Natural killer cell treated with Interleukin-12 subunit alpha and Interleukin-12 subunit beta and Interleukin-15 and Interleukin-18, amount 100 ng/mL, for 72 hours (primary cell): ENCODE data around the gene CLEC12A. TPM values are rescaled to one million over a fixed set of nuclear protein-coding genes. Genes with fewer than 3 reads are reported as not detected.
"Not testable (repeated sequence)": the region's sequence is repeated elsewhere in the genome, so short reads cannot be mapped to it uniquely, and the experiment has no call there.

Experiments used
- ATAC-seq, 2 donors: fragments of 150-1000 bp; cut with Tn5 transposase in 1 of 2; sonication (Bioruptor Pico), chemical (Tn5 transposase) in 1 of 2; 2 replicates each; pipeline ENCODE4 v1.10.0; 2021
- DNase-seq: peaks from one replicate; pipeline ENCODE4 v3.0.0; 2022; ENCODE audit warnings: low spot score
- H3K27ac Mint-ChIP-seq, 2 donors: 1 replicate in 1 of 2; 2 replicates in 1 of 2; pipeline ENCODE4 v1.8.0; 2022; ENCODE audit warnings: mixed read lengths in 2 of 2, mild to moderate bottlenecking in 1 of 2, moderate library complexity in 1 of 2
- H3K27me3 Mint-ChIP-seq, 2 donors: 1 replicate in 1 of 2; 2 replicates in 1 of 2; pipeline ENCODE4 v1.8.0; 2022; ENCODE audit warnings: mixed read lengths in 2 of 2
- H3K36me3 Mint-ChIP-seq: one replicate; pipeline ENCODE4 v1.8.0; 2022; ENCODE audit warnings: mixed read lengths
- H3K4me1 Mint-ChIP-seq, 2 donors: 1 replicate in 1 of 2; 2 replicates in 1 of 2; pipeline ENCODE4 v1.8.0; 2022; ENCODE audit warnings: low read depth in 2 of 2, mixed read lengths in 2 of 2, mild to moderate bottlenecking in 1 of 2
- H3K4me3 Mint-ChIP-seq: one replicate; pipeline ENCODE4 v1.8.0; 2022; ENCODE audit warnings: mixed read lengths
- H3K9me3 Mint-ChIP-seq: 2 replicates; pipeline ENCODE4 v1.8.0; 2022; ENCODE audit warnings: mixed read lengths
- total RNA-seq, 2 donors: library from RNA; stranded (reverse); gene quantifications; one replicate each; pipeline ENCODE4 v1.2.3, GENCODE V29; 2022

Gene CLEC12A
- total RNA-seq, 2 donors from 2014 or later = 2.0 to 4.8 TPM

DNA sequence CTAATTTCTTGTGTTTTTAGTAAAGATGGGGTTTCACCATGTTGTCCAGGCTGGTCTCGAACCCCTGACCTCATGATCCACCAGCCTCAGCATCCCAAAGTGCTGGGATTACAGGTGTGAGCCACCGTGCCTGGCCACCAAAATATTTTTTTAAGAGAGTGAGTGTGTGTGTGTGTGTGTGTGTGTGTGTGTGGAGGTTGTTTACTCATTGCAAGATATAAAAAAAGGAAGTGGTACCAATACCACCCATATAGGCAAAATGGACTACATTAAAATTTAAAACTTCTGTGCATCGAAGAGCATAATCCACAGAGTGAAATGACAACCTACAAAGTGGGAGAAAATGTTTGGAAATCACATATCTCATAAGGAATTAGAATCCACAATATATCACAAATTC, 23.5 kb upstream of the CLEC12A start:
- DNase-seq (no peak), ATAC-seq (no peak)
- H3K27ac Mint-ChIP-seq = peak overlapping the region; percentile 73 to 82
- H3K27me3 Mint-ChIP-seq = no peaks in the 10 kb centered on the region
- H3K4me1 Mint-ChIP-seq = peaks cover 42 to 50% of the 10 kb centered on the region in 2 donors
- peaks cover 3% of the 10 kb centered on the region for H3K9me3 Mint-ChIP-seq
- H3K4me3 Mint-ChIP-seq = peak overlapping the region; percentile 44
- H3K36me3 Mint-ChIP-seq = no peaks in the 10 kb centered on the region

DNA sequence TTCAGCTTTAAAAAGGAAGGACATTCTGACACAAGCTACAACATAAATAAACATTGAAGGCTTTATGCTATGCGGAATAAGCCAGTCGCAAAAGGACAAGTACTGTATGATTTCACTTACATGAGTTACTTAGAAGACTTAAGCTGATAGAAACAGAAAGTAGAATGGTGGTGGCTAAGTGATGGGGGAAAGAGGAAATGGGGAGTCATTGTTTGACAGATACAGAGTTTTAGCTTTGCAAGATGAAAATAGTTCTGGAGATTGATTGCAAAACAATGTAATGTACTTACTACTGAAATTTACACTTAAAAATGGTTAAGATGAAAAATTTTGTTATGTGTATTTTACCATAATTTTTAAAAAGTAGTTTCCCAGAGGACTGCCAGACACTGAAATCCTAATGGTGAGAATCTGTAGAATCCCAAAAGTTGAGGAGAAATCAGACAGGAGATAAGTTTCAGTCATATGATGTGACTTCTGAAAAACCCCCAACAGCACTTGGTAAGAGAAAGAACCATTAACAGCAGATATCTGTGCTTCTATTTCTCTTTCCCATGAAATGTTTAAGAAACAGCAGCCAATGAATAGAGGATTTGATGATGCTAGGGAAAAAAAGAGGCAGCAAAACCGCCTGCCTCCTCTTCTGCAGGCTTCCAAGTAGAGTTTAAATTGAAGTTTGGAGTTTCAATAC, 22.5 kb upstream of the CLEC12A start:
- Mint-ChIP-seq H3K27me3 (no peaks in the 10 kb centered on the region), H3K27ac (peak overlapping the region; percentile 73 to 82), H3K4me3 (peak overlapping the region; percentile 44), H3K36me3 (no peaks in the 10 kb centered on the region), H3K9me3 (peaks cover 3% of the 10 kb centered on the region), H3K4me1 (peaks cover 38 to 50% of the 10 kb centered on the region in 2 donors)
- DNase-seq (no peak), ATAC-seq (peak; percentile 93 to 94)

DNA sequence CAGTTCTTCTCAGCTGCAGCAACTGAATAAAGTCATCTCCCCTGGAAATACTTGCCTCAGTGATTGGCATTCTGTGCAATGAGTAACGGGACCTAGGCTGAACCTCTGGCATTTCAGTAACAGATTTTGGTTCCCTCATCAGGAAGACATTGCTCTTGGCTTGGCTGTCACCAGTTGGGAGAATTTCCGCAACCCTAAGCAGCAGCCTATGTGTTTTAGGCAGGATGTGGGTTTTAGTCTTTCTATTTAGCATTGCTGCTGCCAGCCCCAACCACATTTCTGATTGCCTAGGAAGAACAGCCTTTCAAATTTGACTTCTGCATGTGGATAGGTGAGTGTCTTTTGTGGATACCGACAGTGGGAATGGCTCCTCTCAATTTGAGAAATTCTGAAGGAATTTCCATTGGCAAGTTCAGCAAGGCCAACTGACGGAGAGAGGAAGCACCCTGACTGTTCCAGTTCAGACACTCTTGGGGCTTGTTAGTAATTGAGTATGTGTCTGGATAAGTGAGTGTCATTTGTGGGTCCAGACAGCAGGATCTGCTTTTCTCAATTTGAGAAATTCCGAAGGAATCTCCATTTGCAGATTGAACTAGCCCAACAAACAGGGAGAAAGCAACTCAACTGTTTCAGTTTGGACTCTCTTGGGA, 20.1 kb upstream of the CLEC12A start:
- H3K27me3 Mint-ChIP-seq = no peaks in the 10 kb centered on the region
- H3K27ac Mint-ChIP-seq = peak overlapping the region; percentile 73 to 82

DNA sequence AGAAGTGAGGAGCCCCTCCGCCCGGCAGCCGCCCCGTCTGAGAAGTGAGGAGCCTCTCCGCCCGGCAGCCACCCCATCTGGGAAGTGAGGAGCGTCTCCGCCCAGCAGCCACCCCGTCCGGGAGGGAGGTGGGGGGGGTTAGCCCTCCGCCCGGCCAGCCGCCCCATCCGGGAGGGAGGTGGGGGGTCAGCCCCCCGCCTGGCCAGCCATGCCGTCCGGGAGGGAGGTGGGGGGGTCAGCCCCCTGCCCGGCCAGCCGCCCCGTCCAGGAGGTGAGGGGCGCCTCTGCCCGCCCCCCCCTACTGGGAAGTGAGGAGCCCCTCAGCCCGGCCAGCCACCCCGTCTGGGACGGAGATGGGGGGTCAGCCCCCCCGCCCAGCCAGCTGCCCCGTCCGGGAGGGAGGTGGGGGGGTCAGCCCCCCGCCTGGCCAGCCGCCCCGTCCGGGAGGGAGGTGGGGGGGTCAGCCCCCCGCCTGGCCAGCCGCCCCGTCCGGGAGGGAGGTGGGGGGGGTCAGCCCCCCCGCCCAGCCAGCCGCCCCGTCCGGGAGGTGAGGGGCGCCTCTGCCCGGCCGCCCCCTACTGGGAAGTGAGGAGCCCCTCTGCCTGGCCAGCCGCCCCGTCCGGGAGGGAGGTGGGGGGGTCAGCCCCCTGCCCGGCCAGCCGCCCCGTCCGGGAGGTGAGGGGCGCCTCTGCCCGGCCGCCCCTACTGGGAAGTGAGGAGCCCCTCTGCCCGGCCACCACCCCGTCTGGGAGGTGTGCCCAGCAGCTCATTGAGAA, 18.1 kb upstream of the CLEC12A start:
- ATAC-seq, H3K27ac Mint-ChIP-seq, H3K27me3 Mint-ChIP-seq, H3K4me3 Mint-ChIP-seq, H3K9me3 Mint-ChIP-seq, DNase-seq, H3K36me3 Mint-ChIP-seq: not testable (repeated sequence)
- peaks cover 39 to 59% of the 10 kb centered on the region in 2 donors for H3K4me1 Mint-ChIP-seq

More for the DNA sequence above, 20.1 kb upstream of the CLEC12A start:
- peak overlapping the region; percentile 96 for H3K4me3 Mint-ChIP-seq
- H3K9me3 Mint-ChIP-seq = peaks cover 3% of the 10 kb centered on the region
- peaks cover 35 to 49% of the 10 kb centered on the region in 2 donors for H3K4me1 Mint-ChIP-seq
- no peaks in the 10 kb centered on the region for H3K36me3 Mint-ChIP-seq
- ATAC-seq (peak; percentile 84 to 85), DNase-seq (peak; percentile 72)

DNA sequence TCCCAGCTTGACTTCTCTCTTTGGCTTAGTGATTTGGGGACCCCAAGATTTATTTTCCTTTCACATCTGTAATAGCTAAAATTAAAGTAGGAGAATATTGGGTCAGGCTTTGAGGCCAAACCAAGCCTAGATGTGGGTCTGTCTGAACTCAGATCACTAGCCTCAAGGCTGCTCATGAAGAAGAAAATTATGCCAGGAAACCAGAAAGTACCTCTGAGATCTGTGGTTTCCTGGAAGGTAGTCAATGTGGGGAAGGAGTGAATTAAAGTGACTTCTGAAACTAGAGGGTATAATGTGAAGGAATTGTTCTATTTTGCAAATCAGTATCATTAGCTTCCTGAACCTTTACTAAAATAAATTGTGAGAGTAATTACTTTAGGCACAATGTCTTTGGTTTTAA, 13.4 kb upstream of the CLEC12A start:
- no peaks in the 10 kb centered on the region for H3K36me3 Mint-ChIP-seq

DNA sequence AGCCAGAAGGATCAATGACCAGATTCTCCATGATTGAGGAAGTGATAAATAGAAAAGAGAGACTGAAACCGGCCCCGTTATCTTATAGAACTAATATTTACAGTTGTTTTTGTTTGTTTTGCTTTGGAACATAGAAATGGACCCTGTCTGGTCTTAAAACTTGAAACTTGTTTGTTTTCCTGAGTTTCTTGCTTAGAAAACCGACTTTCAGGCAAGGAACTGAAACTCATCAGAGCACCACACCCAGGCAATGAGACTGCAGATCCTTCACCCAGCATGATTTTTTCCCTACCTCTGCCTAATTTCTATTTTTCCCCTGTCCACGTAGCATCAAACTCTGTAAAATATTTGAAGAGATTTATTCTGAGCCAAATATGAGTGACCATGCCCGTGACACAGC, 10.6 kb upstream of the CLEC12A start:
- peak overlapping the region in 1 of 2 donors; percentile 12 for H3K27ac Mint-ChIP-seq
- H3K4me3 Mint-ChIP-seq = no peak overlapping the region
- DNase-seq (no peak), ATAC-seq (no peak)
- H3K4me1 Mint-ChIP-seq = peaks cover 27 to 36% of the 10 kb centered on the region in 2 donors
- no peaks in the 10 kb centered on the region for H3K36me3 Mint-ChIP-seq
- no peaks in the 10 kb centered on the region for H3K9me3 Mint-ChIP-seq
- no peaks in the 10 kb centered on the region for H3K27me3 Mint-ChIP-seq

More for the DNA sequence above, 13.4 kb upstream of the CLEC12A start:
- Mint-ChIP-seq H3K27me3 (no peaks in the 10 kb centered on the region), H3K9me3 (no peaks in the 10 kb centered on the region), H3K27ac (peak overlapping the region; percentile 71 to 73), H3K4me3 (peak overlapping the region; percentile 80), H3K4me1 (peaks cover 27 to 38% of the 10 kb centered on the region in 2 donors)
- no peak for DNase-seq
- ATAC-seq = peak in 1 of 2 donors; percentile 65

DNA sequence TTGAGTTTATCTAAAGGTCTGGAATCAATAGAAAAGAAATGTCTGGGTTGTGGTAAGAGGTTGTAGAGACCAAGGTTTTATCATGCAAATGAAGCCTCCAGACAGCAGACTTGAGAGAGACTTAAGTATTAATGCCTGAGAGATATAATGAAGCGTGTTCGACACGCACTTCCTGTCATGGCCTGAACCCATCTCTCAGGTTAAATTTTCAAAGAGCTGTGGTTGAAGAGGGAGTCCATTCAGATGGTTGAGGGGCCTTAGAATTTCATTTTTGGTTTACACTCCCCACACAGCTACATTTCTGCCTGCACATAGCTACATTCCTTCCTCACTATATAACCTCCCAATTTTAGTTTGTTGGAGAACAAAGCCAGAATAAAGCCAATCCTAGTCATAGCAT, 10.1 kb upstream of the CLEC12A start:
- Mint-ChIP-seq H3K27me3 (no peaks in the 10 kb centered on the region), H3K36me3 (no peaks in the 10 kb centered on the region), H3K27ac (peak overlapping the region in 1 of 2 donors; percentile 12), H3K9me3 (no peaks in the 10 kb centered on the region), H3K4me1 (peaks cover 25 to 33% of the 10 kb centered on the region in 2 donors), H3K4me3 (no peak overlapping the region)
- ATAC-seq (no peak), DNase-seq (no peak)

DNA sequence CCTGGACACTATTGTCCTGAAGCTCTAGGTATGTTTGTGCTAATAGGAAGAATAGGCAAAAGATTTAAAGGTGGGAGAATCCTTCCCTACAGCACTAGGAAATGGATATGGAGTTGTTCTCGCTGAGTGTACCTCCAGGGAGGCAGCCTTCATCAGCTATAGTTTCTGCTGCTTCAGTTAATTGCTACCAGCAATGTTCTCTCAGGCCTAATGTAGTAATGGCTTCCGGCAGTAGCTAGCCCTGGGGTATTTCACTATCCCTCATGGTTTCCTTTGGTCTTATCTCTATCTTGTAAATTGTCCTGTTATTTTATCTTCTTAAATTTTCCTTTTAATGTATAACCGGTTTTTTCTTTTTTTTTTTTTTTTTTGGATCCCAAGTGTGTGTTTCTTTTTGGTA, 9.3 kb upstream of the CLEC12A start:
- Mint-ChIP-seq H3K36me3 (no peaks in the 10 kb centered on the region), H3K27ac (no peak overlapping the region), H3K4me1 (peaks cover 24 to 28% of the 10 kb centered on the region in 2 donors), H3K4me3 (no peak overlapping the region), H3K9me3 (no peaks in the 10 kb centered on the region), H3K27me3 (no peaks in the 10 kb centered on the region)
- no peak for ATAC-seq
- no peak for DNase-seq

DNA sequence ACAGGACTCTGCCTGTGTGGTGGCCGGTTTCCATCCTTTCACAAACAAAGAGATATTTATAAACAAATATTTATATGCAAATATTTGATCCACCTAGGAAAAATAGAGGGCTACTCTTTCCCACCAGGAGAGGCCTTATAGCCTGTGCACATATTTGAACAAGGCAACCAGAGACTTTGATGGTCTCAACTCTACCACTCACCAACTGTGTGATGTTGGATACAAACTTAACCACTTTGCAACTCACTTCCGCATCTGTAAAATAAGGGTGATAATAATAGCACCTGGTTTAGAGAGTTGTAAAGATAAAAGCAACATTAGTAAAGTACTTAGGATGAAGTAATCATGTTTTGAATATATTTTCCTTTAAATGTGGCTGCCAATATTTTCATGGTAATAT, 1.5 kb upstream of the CLEC12A start:
- Mint-ChIP-seq H3K27me3 (peaks cover 4 to 6% of the 10 kb centered on the region in 2 donors), H3K27ac (no peak overlapping the region), H3K9me3 (no peaks in the 10 kb centered on the region), H3K36me3 (peaks cover 6% of the 10 kb centered on the region), H3K4me3 (no peak overlapping the region), H3K4me1 (no peaks in the 10 kb centered on the region)
- DNase-seq = no peak
- no peak for ATAC-seq

DNA sequence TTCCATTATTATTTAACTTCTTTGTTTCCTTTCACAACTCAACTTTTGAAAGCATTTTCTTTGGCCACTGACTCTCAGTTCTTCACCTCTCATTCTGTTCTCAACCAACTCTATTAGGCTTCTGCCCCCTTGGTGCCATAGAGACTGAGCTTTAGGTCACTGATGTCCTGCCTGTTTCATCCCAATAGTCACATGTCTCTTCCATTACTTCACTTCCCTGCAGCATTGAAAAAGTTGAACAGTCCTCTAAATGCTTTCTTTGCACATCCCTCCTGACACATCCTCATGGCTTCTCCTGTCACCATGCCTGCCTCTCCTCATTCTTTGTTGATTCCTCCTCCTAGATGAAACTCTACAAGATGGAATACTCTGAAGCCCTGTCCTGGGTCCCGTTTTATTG, 2.7 kb downstream of the CLEC12A start:
- H3K27me3 Mint-ChIP-seq = peaks cover 4 to 6% of the 10 kb centered on the region in 2 donors
- peaks cover 22% of the 10 kb centered on the region for H3K36me3 Mint-ChIP-seq
- H3K9me3 Mint-ChIP-seq = no peaks in the 10 kb centered on the region
- no peak overlapping the region for H3K27ac Mint-ChIP-seq
- DNase-seq (no peak), ATAC-seq (no peak)
- H3K4me1 Mint-ChIP-seq = no peaks in the 10 kb centered on the region
- no peak overlapping the region for H3K4me3 Mint-ChIP-seq

DNA sequence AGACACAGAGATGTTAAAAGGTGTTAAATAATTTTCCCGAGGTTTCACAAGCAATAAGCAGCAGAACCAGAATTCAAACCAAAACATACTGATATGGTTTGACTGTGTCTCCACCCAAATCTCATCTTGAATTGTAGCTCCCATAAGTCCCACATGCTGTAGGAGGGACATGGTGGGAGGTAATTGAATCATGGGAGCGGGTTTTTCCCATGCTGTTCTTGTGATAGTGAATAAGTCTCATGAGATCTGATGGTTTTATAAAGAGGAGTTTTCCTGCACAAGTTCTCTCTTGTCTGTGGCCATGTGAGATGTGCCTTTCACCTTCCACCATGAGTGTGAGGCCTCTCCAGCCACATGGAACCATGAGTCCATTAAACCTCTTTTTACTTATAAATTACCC, 3.5 kb downstream of the CLEC12A start:
- ATAC-seq, H3K4me3 Mint-ChIP-seq, H3K4me1 Mint-ChIP-seq, DNase-seq, H3K27me3 Mint-ChIP-seq, H3K27ac Mint-ChIP-seq, H3K9me3 Mint-ChIP-seq: not testable (repeated sequence)
- H3K36me3 Mint-ChIP-seq = peaks cover 22% of the 10 kb centered on the region

DNA sequence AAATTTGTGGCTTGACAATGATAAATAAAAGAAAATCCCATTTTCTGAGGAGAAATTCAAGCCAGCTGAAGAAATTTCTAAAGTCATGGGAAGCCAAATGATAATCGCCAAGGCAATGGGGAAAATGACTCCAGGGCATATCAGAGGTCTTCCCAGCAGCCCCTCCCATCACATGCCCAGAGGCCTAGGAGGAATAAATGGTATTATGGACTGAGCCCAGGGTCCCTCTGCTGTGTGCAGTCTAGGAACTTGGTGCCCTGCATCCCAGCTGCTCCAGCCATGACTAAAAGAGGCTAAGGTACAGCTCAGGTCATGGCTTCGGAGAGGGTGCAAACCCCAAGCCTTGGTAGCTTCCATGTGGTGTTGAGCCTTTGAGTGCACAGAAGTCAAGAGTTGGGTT, 4.4 kb downstream of the CLEC12A start:
- Mint-ChIP-seq H3K9me3 (no peaks in the 10 kb centered on the region), H3K27ac (no peak overlapping the region), H3K36me3 (peaks cover 22% of the 10 kb centered on the region), H3K27me3 (peaks cover 4 to 6% of the 10 kb centered on the region in 2 donors), H3K4me1 (no peaks in the 10 kb centered on the region), H3K4me3 (no peak overlapping the region)
- ATAC-seq (no peak), DNase-seq (no peak)

DNA sequence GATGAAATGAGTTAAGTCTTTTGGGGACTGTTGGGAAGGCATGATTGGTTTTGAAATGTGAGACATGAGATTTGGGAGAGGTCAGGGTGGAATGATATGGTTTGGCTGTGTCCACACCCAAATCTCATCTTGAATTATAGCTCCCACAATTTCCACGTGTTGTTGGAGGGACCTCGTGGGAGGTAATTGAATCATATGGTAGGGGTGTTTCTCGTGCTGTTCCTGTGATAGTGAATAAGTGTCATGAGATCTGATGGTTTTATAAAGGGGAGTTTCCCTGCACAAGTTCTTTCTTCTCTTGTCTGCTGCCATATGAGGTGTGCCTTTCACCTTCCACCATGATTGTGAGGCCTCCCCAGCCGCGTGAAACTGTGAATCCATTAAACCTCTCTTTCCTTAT, 5.4 kb downstream of the CLEC12A start:
- not testable (repeated sequence) for ATAC-seq, H3K9me3 Mint-ChIP-seq, H3K4me3 Mint-ChIP-seq, DNase-seq, H3K27me3 Mint-ChIP-seq, H3K4me1 Mint-ChIP-seq, H3K27ac Mint-ChIP-seq
- peaks cover 22% of the 10 kb centered on the region for H3K36me3 Mint-ChIP-seq

DNA sequence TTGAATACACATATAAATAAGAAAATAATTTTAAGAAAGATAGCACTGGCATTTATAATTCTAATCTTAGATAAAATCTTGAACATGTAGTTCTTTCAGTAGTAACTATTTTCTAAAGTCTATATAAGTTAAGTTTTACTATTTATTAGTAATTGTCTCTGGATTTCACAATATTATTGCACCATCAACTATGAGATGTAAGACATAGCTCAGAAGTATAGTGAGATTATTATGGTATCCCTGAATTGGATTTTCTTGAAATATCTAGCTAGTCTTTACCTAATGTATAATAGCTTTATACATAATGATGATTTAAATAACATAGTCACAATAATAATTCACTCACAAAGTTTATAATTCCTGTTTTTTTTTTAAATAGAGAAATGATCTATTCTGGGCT, 6.7 kb downstream of the CLEC12A start:
- Mint-ChIP-seq H3K9me3 (no peaks in the 10 kb centered on the region), H3K27me3 (peaks cover 4 to 6% of the 10 kb centered on the region in 2 donors), H3K27ac (no peak overlapping the region), H3K4me3 (no peak overlapping the region), H3K4me1 (no peaks in the 10 kb centered on the region), H3K36me3 (peaks cover 22% of the 10 kb centered on the region)
- ATAC-seq (no peak), DNase-seq (no peak)
